ENCODE measurements around the gene KCNJ16.

GRCh38 chr17:70109497-70109896, 34.5 kb downstream of the KCNJ16 start:
- TF ChIP-seq CTCF (IDR thresholded peaks at IDR 0.05) (no peak), POLR2A (IDR thresholded peaks at IDR 0.05) (no peak)

All from esophagus squamous epithelium (tissue), 4 donors.